Articular chondrocyte of knee joint (primary cell): Measurements from ENCODE around the gene OR5T3. TPM values are rescaled to one million over a fixed set of nuclear protein-coding genes. Genes with fewer than 3 reads are reported as not detected.

Experiments used
- total RNA-seq: library from RNA; depleted of rRNA; stranded (reverse); fragments of >200 nt; gene quantifications from 2 replicates; pipeline ENCODE4 v1.2.3, GENCODE V29; 2012

The OR5T3 gene
- total RNA-seq, result not detected in 2 replicates

DNA sequence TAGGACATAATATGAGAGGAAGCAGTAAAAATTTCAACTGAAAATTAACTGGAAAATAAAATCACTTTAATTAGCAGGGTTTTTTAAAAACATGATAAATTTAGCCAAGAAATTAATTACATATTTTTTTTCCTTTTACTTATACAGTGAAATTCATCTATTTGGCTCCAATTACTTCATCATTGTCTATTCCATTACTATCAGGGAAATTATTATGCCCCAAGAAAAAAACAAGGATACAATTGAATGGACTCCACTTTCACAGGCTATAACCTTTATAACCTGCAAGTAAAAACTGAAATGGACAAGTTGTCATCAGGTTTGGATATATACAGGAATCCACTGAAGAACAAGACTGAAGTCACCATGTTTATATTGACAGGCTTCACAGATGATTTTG, at the start of gene OR5T3:
Gene OR5T3 (plus strand): TSS at position 301 of the 400 bp plus-strand sequence. CDS start 0 bp downstream, at position 301.

DNA sequence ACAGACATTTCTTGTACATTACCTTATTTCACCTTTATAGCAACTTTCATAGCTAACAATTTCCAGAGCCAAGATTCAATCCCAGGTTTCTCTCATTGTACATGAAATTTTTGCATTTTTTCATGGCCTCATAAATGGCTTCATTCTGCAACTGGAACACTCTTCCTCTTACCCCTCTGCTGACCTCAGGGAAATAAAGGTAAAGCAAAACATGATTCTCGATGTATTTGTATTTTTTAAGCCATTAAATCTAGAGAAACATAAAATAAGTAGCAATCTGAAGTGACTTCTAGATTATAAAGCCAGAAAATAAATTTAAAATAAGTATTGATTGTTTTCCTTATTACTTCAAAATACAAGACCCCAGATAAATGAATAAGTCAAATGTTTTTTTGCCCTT, 17.9 kb upstream of the OR5T3 start, which contains the start of gene OR5T2:
Gene OR5T2 (minus strand): TSS at position 101 of the 400 bp plus-strand sequence. CDS start 1,193 bp downstream, outside the sequence.

DNA sequence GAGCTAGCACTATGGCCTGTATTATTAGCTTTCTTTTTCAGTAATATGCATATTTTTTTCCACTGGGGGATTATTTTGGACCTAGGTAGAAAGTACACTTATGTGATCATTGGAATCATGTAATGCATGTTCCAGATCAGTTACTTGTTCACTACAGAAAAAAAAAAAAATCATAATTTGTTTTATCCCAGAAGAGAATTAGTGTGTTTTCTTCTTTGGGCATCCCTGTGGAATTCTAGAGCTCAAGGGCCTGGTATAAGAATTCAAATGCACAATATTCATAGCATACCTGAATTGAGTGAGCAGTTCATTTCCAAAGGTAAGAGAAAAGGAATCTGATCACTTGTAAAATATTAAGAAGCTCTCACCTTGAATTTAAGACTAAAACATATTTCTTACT, 21.8 kb downstream of the OR5T3 start, which contains the start of gene OR5T1:
Gene OR5T1 (plus strand): TSS at position 301 of the 400 bp plus-strand sequence. CDS start 1,485 bp downstream, outside the sequence.

DNA sequence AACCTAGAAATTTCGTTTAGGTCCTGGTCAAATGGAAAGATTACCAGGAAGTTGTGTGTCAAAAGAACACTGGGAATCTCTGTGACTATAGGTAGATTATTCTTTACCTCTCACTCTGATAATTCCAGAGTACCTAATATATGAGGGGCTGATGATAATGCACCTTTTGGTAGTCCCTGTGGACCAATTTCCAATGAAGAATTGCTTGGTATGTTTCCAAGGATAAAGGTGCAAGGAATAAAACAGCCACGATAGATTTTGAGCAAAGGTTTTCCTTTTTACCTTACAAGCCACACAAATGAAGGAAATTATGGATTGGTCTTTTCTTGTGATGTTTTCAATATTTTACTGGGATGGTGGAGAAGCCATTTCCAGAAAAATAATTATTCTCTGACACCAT, 40.1 kb downstream of the OR5T3 start, which contains the start of gene OR8H1:
Gene OR8H1 (minus strand): TSS at position 101 of the 400 bp plus-strand sequence. CDS start 1,192 bp downstream, outside the sequence.

Other genes with a start within 250 kb of the OR5T3 start
- gene OR5AS1, start 224.6 kb upstream of the OR5T3 start, total RNA-seq, result not detected in 2 replicates
- not detected in 2 replicates for gene OR8I2, start 158.9 kb upstream of the OR5T3 start, total RNA-seq
- gene OR8H2, start 148.6 kb upstream of the OR5T3 start, total RNA-seq, result not detected in 2 replicates
- gene OR8H3, start 129.9 kb upstream of the OR5T3 start, total RNA-seq, result not detected in 2 replicates
- not detected in 2 replicates for gene OR8J3, start 112.1 kb upstream of the OR5T3 start, total RNA-seq
- gene OR8K5, start 91.9 kb upstream of the OR5T3 start, total RNA-seq, result not detected in 2 replicates
- not detected in 2 replicates for gene OR5J2, start 75.6 kb upstream of the OR5T3 start, total RNA-seq
- not detected in 2 replicates for gene OR5T2, start 18.0 kb upstream of the OR5T3 start, total RNA-seq
- not detected in 2 replicates for gene OR5T1, start 21.9 kb downstream of the OR5T3 start, total RNA-seq
- not detected in 2 replicates for gene OR8H1, start 40.0 kb downstream of the OR5T3 start, total RNA-seq
- gene OR8K3, start 62.9 kb downstream of the OR5T3 start, total RNA-seq, result not detected in 2 replicates
- not detected in 2 replicates for gene OR8K1, start 93.8 kb downstream of the OR5T3 start, total RNA-seq
- gene OR8J1, start 102.0 kb downstream of the OR5T3 start, total RNA-seq, result not detected in 2 replicates
- gene OR8U1, start 123.4 kb downstream of the OR5T3 start, total RNA-seq, result not detected in 2 replicates
- not detected in 2 replicates for gene OR5AL1, start 160.4 kb downstream of the OR5T3 start, total RNA-seq
- not detected in 2 replicates for gene OR5M3, start 221.1 kb downstream of the OR5T3 start, total RNA-seq
- gene OR5M8, start 239.1 kb downstream of the OR5T3 start, total RNA-seq, result not detected in 2 replicates